GM19099 (cell line): Measurements from ENCODE around the gene TANC1.

Experiments
- POLR2A ChIP-seq: IDR thresholded peaks from 3 replicates; pipeline ENCODE4 v1.6.1; 2011; ENCODE audit warnings: low read depth; ENCODE audit not compliant: insufficient read length; ENCODE audit errors: extremely low read depth

The TANC1 gene

DNA sequence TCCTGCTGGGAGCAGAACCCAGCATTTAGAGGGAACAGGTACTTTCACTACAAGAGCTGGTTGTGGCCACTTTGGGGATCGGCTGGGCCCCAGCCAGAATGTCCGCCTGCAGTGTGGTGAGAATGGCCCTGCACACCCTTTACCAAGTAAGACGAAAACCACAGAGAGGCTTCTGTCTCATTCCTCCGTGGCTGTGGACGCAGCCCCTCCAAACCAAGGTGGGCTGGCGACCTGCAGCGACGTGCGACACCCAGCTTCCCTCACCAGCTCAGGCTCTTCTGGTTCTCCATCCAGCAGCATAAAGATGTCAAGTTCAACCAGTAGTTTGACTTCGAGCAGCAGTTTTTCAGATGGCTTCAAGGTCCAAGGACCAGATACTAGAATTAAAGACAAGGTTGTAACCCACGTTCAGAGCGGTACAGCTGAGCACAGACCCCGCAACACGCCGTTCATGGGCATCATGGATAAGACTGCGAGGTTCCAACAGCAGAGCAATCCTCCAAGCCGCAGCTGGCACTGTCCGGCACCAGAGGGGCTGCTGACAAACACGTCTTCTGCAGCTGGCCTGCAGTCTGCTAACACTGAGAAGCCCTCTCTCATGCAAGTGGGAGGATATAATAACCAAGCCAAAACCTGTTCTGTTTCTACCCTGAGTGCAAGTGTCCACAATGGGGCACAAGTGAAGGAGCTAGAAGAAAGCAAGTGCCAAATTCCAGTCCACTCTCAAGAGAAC is 261.9 kb downstream of the TANC1 start:
- TF ChIP-seq POLR2A: no peak

DNA sequence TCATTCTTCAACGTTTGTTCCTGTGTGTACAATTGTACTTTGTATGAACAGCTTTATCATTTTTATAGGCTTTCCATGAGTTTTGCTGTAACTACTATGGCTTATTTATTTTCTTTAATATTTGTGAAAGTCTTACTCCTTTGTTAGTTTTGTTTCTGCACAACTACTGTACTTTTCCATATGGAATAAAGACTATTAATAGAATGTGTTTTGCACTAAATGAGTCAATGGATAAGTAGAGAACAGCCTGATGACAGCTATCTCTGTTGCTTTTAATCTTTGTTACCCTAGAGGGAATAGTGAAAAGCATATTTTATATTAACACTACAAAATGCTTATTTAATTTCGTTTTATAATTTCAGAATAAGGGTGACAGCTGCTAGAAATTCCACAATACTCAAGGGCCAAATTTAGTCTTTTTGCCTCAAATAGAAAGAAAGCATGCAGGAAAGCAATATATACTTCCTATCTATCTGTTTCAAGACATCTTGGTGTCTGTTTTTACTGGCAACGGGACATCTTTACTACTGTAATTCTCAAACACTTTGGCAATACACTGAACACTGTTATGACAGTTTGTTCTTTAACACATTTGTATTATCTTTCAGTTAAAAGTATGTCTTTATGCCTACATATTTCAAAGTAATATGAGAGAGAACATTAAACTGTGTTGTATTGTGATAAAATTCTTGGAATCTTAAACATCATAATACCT is 264.2 kb downstream of the TANC1 start:
- no peak for TF ChIP-seq POLR2A

GRCh38 chr2:159234868-159235267 is 266.4 kb downstream of the TANC1 start:
- no peak for TF ChIP-seq POLR2A

- TF ChIP-seq POLR2A: no peak
Measured at GRCh38 chr2:159243529-159243928, 275.1 kb downstream of the TANC1 start.

DNA sequence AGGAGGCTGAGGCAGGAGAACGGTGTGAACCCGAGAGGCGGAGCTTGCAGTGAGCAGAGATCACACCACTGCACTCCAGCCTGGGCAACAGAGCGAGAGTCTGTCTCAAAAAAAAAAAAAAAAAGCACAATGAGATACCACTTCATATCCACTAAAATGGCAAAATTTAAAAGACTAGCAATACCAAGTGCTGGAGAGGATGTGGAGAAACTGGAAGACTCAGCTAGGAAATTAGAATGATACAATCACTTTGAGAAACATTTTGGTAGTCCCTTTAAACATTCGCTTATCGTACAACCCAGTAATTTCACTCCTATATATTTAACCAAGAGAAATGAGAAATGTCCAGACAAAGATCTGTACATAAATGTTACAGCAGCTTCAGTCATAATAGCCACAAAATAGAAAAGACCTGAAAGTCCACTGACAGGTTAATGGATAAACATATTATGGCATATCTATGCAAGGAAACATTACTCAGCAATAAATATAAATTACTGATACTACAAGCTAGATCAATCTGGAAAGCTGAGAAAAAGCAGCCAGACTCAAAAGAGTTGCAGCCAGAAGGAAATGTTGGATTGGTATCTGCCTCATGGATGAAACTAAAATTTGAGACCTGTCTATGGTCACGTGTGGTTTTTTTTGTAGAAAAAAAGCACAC is 278.0 kb downstream of the TANC1 start:
- TF ChIP-seq POLR2A: no peak

GRCh38 chr2:159249990-159250715 is 281.7 kb downstream of the TANC1 start:
- no peak for TF ChIP-seq POLR2A

DNA sequence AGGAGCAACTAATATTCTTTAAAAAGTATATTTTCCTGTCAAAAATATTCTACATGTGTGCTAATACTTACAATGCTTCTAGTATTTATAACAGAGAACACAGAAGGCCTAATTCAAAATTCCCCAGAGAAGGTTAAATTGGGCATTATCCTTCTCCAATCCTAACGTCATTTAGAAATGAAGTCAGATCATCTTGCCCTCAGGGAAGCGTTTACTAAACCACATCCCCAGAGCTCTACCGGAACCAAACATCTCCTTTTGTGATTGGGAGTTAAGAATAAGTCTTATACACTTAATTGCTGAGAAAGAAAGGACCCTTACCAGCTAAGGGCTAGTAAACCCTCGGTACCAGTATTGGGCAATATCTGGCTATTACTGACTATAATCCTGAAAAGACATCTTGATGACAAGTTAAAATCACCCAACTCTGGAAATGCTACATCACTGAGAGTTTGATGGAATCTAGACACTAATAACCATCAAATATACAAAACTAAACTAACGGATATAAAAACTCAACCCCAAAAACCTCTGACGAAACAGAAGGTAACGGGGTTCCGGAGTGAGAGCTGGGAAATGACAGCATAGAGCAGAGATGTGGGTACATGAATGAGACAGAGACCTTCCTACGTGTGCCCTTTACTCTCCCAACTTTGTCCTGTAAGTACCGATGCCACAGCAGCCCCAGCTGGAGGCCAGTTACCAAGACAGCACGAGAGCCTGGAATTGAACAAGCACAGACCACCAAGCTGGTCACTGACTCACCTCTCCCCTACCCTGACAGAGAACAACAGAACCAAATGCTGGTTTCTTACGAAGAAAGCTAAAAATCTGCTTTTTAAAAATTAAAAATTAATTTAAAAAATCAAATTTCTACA is 283.1 kb downstream of the TANC1 start:
- no peak for TF ChIP-seq POLR2A

- TF ChIP-seq POLR2A: no peak
Measured at GRCh38 chr2:159252905-159253304, 284.5 kb downstream of the TANC1 start.

DNA sequence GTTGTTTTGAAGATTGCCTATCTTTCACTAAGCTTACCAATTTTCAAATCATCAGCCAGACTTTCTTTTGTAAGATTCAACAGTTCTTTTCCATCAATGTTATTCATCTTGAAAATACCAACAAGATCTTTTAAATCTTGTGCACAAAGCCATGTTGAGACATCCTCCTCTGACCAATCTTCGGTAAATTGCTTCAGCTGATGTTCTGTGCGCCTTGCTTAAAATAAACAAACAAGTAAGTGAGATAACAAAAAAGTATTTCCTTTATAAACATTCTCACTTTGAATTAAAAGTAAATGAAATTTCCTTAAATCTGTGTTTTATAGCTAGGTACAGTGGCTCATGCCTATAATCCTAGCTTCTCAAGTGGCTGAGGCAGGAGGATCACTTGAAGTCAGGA is 287.7 kb downstream of the TANC1 start:
- TF ChIP-seq POLR2A: no peak

- no peak for TF ChIP-seq POLR2A
Measured at GRCh38 chr2:159262226-159262625, 293.8 kb downstream of the TANC1 start.

GRCh38 chr2:159262904-159263303 is 294.5 kb downstream of the TANC1 start:
- TF ChIP-seq POLR2A: no peak

DNA sequence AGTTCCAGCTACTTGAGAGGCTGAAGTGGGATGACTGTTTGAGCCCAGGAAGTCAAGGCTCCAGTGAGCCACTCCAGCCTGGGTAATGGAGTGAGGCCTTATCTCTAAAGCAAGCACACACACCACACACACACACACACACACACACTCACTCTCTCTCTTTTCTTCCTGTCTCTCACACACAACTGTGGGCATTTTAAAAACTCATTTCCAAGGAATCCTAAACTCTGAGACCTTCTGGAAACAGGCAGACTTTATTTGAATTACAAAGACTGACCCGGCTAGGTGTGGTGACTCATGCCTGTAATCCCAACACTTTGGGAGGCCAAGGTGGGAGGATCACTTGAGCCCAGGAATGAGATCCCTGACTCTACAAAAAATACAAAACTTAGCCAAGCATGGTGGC is 296.7 kb downstream of the TANC1 start:
- no peak for TF ChIP-seq POLR2A

DNA sequence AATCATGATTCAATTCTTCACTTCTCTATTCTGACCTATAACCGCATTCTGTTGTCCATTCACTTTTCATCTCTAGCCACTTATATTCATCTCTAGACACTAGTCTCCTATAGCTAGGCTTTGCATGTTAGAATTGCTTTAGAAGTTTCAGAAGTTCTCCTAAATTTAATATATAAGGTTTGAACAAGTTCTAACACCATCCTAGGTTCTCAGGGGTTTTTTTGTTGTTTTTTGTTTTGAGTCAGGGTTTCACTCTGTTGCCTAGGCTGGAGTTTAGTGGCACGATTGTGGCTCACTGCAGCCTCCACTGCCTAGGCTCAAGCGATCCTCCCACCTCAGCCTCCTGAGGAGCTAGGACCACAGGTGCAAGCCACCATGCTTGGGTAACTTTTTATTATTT is 298.1 kb downstream of the TANC1 start:
- TF ChIP-seq POLR2A: no peak

- no peak for TF ChIP-seq POLR2A
Measured at GRCh38 chr2:159267921-159268320, 299.5 kb downstream of the TANC1 start.
